GM13976 (cell line): ENCODE measurements around the gene RCN1.

Source experiments
- DNase-seq: peaks from one replicate; pipeline ENCODE4 v3.0.0; 2012; ENCODE audit warnings: low spot score
- in situ Hi-C: fragments of 300-500 bp; cut with MboI; formaldehyde crosslinking; loops from one replicate; pipeline ENCODE4 v1.12.0; 2022; ENCODE audit warnings: low sequenced_read_pairs, mixed read lengths, inconsistent platforms; ENCODE audit not compliant: unreplicated experiment
- TF ChIP-seq, protein P1 (sequence below): IDR thresholded peaks from 2 replicates; pipeline ENCODE4 v1.5.1; 2012; ENCODE audit warnings: borderline replicate concordance, mild to moderate bottlenecking; ENCODE audit not compliant: insufficient read depth; ENCODE audit errors: extremely low read depth, missing control alignments, control extremely low read depth

RCN1 gene

DNA sequence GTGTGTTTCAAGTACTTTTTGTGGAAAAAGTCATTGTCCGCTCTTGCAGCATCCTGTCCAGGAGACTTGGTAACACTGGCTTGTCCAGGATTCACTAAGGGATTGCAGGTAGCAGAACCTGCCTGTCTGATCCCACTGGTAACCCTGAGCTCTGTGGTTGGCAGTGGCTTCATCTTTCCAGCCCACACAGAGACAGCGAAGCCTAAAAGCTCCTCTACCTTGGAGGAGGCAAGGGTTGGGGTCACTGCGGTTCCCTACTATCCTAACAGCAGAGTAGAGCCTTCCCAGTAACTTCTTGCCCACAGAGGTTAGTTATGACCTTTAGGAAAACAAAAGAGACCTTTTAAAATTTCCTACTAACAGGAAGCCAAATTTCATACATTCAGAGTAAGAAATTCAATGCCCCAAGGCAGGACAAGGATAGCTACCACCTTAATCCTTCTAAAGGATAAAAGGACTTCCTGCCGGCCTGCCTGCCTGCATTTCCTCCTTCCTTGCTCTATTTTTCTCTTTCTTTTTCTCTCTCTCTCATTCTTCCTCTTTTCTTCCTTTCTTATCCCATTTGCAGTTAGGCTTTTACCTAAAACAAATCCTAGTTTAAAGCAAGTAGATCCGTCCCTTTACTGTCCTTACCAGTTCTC lies 8.4 kb upstream of the RCN1 start:
- DNase-seq, result no peak
- in situ Hi-C loops, result no loop called here
- TF ChIP-seq, protein P1, sequence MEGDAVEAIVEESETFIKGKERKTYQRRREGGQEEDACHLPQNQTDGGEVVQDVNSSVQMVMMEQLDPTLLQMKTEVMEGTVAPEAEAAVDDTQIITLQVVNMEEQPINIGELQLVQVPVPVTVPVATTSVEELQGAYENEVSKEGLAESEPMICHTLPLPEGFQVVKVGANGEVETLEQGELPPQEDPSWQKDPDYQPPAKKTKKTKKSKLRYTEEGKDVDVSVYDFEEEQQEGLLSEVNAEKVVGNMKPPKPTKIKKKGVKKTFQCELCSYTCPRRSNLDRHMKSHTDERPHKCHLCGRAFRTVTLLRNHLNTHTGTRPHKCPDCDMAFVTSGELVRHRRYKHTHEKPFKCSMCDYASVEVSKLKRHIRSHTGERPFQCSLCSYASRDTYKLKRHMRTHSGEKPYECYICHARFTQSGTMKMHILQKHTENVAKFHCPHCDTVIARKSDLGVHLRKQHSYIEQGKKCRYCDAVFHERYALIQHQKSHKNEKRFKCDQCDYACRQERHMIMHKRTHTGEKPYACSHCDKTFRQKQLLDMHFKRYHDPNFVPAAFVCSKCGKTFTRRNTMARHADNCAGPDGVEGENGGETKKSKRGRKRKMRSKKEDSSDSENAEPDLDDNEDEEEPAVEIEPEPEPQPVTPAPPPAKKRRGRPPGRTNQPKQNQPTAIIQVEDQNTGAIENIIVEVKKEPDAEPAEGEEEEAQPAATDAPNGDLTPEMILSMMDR, result no peak

DNA sequence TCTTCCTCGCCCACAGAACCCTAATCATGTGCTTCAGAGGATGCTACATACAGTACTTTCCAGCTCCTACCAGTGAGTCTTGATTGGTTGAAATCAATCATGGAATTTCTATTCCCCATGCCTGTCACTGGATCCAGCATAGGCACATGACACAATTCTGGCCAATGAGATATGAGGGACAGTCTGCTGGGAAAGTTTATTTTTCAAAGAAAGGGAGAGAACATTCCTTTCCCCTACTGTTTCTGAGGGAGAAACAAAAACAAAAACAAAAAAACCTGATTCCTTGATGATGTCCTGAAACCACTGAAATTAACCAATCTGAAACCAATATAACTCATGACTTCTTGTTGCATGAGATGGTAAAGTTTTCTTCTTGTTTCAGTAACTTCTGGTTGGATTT lies 3.3 kb upstream of the RCN1 start:
- DNase-seq, result no peak
- in situ Hi-C loops, result no loop called here

DNA sequence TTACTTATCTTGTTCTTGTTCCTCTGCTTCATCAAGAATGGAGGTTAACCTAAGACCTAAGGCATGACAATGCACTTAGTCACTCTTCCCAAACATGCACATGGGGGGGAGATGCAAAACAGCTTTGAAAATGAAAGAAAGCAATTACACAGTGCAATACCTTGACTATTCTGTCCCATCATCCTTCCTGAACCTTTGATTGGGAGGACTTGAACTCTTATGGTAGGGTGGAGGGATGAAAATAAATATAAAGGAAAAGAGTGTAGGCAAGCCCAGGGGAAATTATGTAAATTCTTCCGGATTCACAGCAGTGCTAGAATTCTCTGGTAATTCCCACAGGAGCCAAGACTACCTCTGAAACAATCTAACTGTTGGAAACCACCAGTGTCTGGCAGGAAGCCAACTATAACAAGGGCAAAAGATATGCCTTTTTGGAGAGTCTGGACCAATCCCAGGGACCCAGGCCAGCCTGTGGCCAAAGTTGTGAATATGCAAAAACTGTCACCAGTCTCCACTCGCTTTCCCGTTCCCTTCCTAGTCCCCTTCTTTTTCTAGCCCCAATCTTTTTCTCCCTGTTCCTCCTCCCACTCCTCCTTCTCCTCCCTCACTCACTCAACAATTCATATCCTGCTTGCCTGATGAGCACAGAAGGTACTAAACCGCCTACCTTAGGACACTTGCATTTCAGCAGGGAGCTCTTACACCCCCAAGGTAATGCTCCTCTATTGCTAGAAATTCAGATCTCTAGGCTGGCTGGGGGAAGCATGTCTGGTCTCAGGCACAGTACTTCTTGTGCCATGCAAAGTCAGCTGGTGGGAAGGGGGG lies 2.5 kb upstream of the RCN1 start:
- TF ChIP-seq, protein P1, result no peak
- in situ Hi-C loops, result no loop called here
- peak; percentile 40 for DNase-seq

More for the DNA sequence above, 3.3 kb upstream of the RCN1 start:
- TF ChIP-seq, protein P1, result no peak

DNA sequence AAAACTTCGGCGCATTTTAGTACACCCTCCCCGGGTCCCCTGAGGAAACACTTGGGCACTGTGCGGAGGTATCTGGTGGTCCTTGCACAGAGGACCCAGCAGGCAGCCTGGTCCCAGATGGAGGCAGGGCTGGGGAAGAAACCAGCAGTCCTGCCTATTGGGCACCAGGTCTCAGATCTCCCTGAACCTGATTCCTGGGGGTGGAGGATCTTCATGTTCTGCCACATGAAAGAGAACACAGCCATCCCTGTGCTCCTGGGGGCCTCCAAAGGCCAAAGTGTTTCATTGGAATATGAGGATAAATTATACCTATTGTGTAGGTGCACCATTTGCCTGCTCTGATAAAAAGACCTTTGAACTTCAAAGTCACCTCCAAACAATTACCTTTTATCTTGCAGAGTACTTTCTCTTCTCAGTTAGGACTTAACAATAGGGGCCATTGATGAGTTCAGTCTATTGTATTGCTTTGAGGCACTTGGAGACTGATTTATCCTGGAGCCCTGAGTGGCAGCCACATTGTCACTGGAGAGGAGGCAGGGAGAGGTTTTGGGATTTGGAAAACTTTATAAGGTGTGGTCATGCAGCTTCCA lies 1.8 kb downstream of the RCN1 start:
- DNase-seq, result peak; percentile 20

DNA sequence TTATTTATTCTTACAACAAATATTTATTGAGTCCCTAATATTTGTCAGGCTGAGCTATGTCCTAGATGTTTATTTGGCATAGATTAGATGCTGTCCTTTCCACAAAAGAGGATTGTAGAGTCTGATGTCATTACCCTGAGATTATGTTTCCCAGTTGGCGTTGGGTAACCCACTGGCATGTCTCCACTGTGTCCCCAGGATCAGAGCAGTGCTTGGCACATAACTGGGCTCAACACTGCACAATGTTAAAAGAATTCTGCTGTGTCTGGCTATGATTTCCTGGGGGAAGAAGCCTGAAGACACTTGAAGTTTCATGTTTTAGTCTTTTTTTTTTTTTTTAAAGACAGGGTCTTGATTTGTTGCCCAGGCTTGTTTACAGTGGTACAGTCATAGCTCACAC lies 4.0 kb downstream of the RCN1 start:
- TF ChIP-seq, protein P1, result no peak
- in situ Hi-C loops, result no loop called here
- no peak for DNase-seq

More for the DNA sequence above, 1.8 kb downstream of the RCN1 start:
- TF ChIP-seq, protein P1, result no peak
- in situ Hi-C loops, result no loop called here

DNA sequence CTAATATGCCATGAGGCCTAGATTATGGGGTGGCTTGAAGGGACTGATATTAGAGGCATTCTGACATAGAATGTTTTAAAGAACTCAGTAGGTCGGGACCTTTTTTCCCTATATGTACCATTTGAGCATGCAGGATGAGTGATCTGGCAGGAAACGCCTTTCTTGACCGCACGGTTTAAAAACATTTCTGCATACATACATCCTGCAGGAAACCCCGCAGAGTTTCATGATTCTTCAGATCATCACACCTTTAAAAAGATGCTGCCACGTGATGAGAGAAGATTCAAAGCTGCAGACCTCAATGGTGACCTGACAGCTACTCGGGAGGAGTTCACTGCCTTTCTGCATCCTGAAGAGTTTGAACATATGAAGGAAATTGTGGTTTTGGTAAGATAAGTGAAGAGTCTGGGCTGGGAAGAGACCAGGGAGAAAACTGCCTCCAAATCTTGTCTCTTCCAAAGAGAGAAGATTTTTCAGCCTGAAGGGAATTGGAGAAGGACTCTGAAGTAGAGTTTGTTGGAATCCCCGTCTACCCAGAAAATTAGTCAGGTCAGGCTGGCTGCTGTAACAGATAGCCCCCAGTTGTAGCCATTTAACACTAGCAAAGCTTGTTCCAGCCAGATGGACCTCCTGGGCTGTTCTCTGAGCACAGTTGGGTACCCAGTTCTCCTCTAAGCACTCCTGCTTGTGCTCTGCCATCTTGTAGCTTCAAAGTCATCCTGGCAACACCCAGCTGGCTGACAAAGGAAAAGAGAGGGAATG lies 7.4 kb downstream of the RCN1 start:
- in situ Hi-C loops, result no loop called here
- DNase-seq, result no peak
- TF ChIP-seq, protein P1, result no peak
